PC-9 (cell line): ENCODE results near the gene MTURN.

Experiments
- EZH2 ChIP-seq: fragments of 200-600 bp; sonication (generic); IDR thresholded peaks from 2 replicates; pipeline ENCODE4 v1.8.0; 2017; ENCODE audit warnings: antibody characterized with exemption, low read depth
- TF ChIP-seq, protein P1 (sequence below): fragments of 200-600 bp; sonication (generic); conservative IDR thresholded peaks from 2 replicates; pipeline ENCODE4 v1.6.1; 2017; ENCODE audit warnings: mixed run types, antibody characterized with exemption, mild to moderate bottlenecking, moderate library complexity

DNA sequence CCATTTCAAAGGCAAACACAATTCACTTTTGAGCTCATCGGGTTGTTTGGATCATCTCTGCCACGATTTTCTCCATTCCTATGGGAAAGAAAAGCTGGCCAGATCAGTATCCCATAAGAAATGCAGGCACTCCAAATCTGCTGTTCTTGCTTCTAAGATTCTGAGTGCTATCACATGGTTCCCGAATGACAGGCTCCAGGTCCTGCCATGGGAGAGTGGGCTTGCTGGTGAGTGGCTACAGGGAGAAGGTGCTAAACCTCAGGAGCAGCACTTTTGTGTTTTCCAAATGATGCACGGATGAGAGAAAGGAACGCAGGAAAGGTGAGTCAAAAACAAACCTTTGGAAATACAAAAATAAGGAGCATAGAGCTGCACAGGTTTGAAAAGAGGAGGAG, 32.1 kb downstream of the MTURN start:
- TF ChIP-seq, protein P1, sequence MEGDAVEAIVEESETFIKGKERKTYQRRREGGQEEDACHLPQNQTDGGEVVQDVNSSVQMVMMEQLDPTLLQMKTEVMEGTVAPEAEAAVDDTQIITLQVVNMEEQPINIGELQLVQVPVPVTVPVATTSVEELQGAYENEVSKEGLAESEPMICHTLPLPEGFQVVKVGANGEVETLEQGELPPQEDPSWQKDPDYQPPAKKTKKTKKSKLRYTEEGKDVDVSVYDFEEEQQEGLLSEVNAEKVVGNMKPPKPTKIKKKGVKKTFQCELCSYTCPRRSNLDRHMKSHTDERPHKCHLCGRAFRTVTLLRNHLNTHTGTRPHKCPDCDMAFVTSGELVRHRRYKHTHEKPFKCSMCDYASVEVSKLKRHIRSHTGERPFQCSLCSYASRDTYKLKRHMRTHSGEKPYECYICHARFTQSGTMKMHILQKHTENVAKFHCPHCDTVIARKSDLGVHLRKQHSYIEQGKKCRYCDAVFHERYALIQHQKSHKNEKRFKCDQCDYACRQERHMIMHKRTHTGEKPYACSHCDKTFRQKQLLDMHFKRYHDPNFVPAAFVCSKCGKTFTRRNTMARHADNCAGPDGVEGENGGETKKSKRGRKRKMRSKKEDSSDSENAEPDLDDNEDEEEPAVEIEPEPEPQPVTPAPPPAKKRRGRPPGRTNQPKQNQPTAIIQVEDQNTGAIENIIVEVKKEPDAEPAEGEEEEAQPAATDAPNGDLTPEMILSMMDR = no peak
- TF ChIP-seq EZH2 = no peak
